Keratinocyte (primary cell): ENCODE measurements around the gene SESTD1.

Experiments used
- CTCF ChIP-seq, 3 experiments: IDR thresholded peaks in 1 of 3; conservative IDR thresholded peaks in 1 of 3; optimal IDR thresholded peaks in 1 of 3; 2 replicates in 2 of 3; 3 replicates in 1 of 3; pipeline versions ENCODE3 to v1.5.1; 2011; ENCODE audit warnings: low read length in 3 of 3, mild to moderate bottlenecking in 3 of 3, moderate library complexity in 2 of 3, control low read depth in 1 of 3, inconsistent platforms in 1 of 3; ENCODE audit not compliant: insufficient read depth in 2 of 3; ENCODE audit errors: extremely low read depth in 1 of 3
- EZH2 ChIP-seq: IDR thresholded peaks from one replicate; pipeline ENCODE4 v1.6.1; 2012; ENCODE audit warnings: inconsistent platforms, mild to moderate bottlenecking, low read length, moderate library complexity

GRCh38 chr2:179170901-179171300 lies 93.7 kb downstream of the SESTD1 start:
- no peak for TF ChIP-seq CTCF (optimal IDR thresholded peaks at IDR 0.05 in 1 of 3, IDR thresholded peaks at IDR 0.05 in 1 of 3, conservative IDR thresholded peaks at IDR 0.05 in 1 of 3; ENCODE audit: extremely low read depth in 1 of 3, insufficient read depth in 2 of 3, low read length in 3 of 3)
- TF ChIP-seq EZH2: no peak
